HEK293T (cell line): ENCODE data around the gene CPE.

ENCODE experiments used
- CTCF ChIA-PET: fragments of 350-600 bp; formaldehyde crosslinking; extraction: SDS; loops from one replicate; lab custom pipeline; 2021; ENCODE audit warnings: antibody characterized with exemption, inconsistent platforms; lab: Yijun Ruan, JAX
- POLR2A ChIA-PET: fragments of 350-600 bp; formaldehyde crosslinking; extraction: SDS; loops from one replicate; lab custom pipeline; 2020; ENCODE audit warnings: antibody characterized with exemption, inconsistent platforms; lab: Yijun Ruan, JAX
- DNase-seq: peaks from one replicate; pipeline ENCODE4 v3.0.0; 2012; ENCODE audit warnings: mixed read lengths; ENCODE audit errors: extremely low spot score
- ARNT ChIP-seq: fragments of 450-650 bp; IDR thresholded peaks from 2 replicates; pipeline ENCODE4 v1.6.1; 2017; ENCODE audit warnings: mild to moderate bottlenecking
- BHLHE40 ChIP-seq: fragments of 450-650 bp; IDR thresholded peaks from 2 replicates; pipeline ENCODE4 v1.6.1; 2016; ENCODE audit warnings: mild to moderate bottlenecking, moderate library complexity, borderline replicate concordance
- CTBP1 ChIP-seq: fragments of 450-650 bp; IDR thresholded peaks from 2 replicates; pipeline ENCODE4 v1.6.1; 2016; ENCODE audit warnings: borderline replicate concordance
- ELF4 ChIP-seq: fragments of 450-650 bp; IDR thresholded peaks from 2 replicates; pipeline ENCODE4 v1.6.1; 2017; ENCODE audit warnings: antibody characterized with exemption
- FOXA1 ChIP-seq: fragments of 450-650 bp; IDR thresholded peaks from 2 replicates; pipeline ENCODE4 v1.6.1; 2016; ENCODE audit warnings: mild to moderate bottlenecking
- FOXK2 ChIP-seq: fragments of 450-650 bp; IDR thresholded peaks from 2 replicates; pipeline ENCODE4 v1.6.1; 2016; ENCODE audit warnings: mild to moderate bottlenecking
- FOXM1 ChIP-seq: fragments of 450-650 bp; IDR thresholded peaks from 2 replicates; pipeline ENCODE4 v1.6.1; 2017; ENCODE audit warnings: mild to moderate bottlenecking, borderline replicate concordance
- HDGF ChIP-seq: fragments of 450-650 bp; IDR thresholded peaks from 2 replicates; pipeline ENCODE4 v1.6.1; 2017; ENCODE audit warnings: antibody characterized with exemption, borderline replicate concordance
- L3MBTL2 ChIP-seq: fragments of 450-650 bp; conservative IDR thresholded peaks from 2 replicates; pipeline ENCODE4 v1.6.1; 2016; ENCODE audit warnings: mild to moderate bottlenecking
- LEF1 ChIP-seq: fragments of 450-650 bp; IDR thresholded peaks from 2 replicates; pipeline ENCODE4 v1.6.1; 2017; ENCODE audit warnings: mild to moderate bottlenecking, borderline replicate concordance
- NFRKB ChIP-seq: fragments of 450-650 bp; IDR thresholded peaks from 2 replicates; pipeline ENCODE4 v1.6.1; 2016; ENCODE audit warnings: mild to moderate bottlenecking, moderate library complexity
- PKNOX1 ChIP-seq: fragments of 450-650 bp; IDR thresholded peaks from 2 replicates; pipeline ENCODE4 v1.6.1; 2016
- SP1 ChIP-seq: fragments of 450-650 bp; IDR thresholded peaks from 2 replicates; pipeline ENCODE4 v1.6.1; 2017
- SUZ12 ChIP-seq: fragments of 450-650 bp; IDR thresholded peaks from 2 replicates; pipeline ENCODE4 v1.6.1; 2016; ENCODE audit warnings: mild to moderate bottlenecking
- TARDBP ChIP-seq: fragments of 450-650 bp; IDR thresholded peaks from 2 replicates; pipeline ENCODE4 v1.6.1; 2016
- ZNF384 ChIP-seq: fragments of 450-650 bp; IDR thresholded peaks from 2 replicates; pipeline ENCODE4 v1.6.1; 2016

The CPE gene

GRCh38 chr4:165367040-165367439, 11.8 kb upstream of the CPE start:
- DNase-seq = no peak
- TF ChIP-seq ZNF384 (no peak), TARDBP (no peak), BHLHE40 (no peak), FOXM1 (no peak), NFRKB (no peak), HDGF (no peak), PKNOX1 (no peak), LEF1 (no peak), ARNT (no peak), L3MBTL2 (no peak), CTBP1 (no peak), FOXA1 (no peak), ELF4 (no peak), SUZ12 (no peak), FOXK2 (no peak), SP1 (no peak)
- POLR2A ChIA-PET = interaction anchor here (0.6 kb wide), 1 partner anchor 12 kb away, joined by 3 read pairs; the partner anchor contains the start of gene CPE
- CTCF ChIA-PET = no interaction called here

DNA sequence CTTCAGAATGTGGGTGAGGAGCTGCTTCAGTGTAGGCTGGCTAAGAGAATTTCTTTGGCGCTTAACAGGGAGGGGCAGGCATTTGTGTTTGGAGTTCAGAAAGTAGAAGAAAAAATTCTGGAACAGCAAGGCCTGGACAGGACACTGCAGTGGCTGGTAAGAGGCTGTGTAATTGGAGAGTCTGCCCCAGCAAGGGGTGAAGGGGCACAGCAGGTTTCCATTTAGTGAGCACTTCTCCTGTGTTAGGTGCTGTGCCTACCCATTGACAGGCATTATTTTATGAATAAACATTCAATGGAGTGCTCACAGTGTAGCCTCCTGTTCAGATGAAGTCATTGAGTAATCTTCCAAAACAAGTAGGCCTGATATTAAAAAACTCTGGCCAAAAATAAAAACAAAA, 10.7 kb upstream of the CPE start:
- TF ChIP-seq L3MBTL2 = no peak
- no peak for TF ChIP-seq FOXM1
- TF ChIP-seq ZNF384 = no peak
- no peak for TF ChIP-seq NFRKB
- TF ChIP-seq SP1 = no peak
- TF ChIP-seq SUZ12 = no peak
- TF ChIP-seq ARNT = no peak
- TF ChIP-seq TARDBP = no peak
- no peak for TF ChIP-seq LEF1
- no peak for TF ChIP-seq HDGF
- no peak for TF ChIP-seq ELF4
- no peak for TF ChIP-seq CTBP1
- no peak for TF ChIP-seq PKNOX1
- TF ChIP-seq BHLHE40 = no peak
- no peak for TF ChIP-seq FOXA1
- TF ChIP-seq FOXK2 = no peak
- DNase-seq = peak; percentile 17
- ChIA-PET CTCF (no interaction called here), POLR2A (interaction anchor here (1.3 kb wide), 1 partner anchor 10 kb away, joined by 3 read pairs; the partner anchor contains the start of gene CPE)

GRCh38 chr4:165368567-165368966, 10.2 kb upstream of the CPE start:
- TF ChIP-seq FOXM1 (no peak), TARDBP (no peak), CTBP1 (no peak), PKNOX1 (no peak), SUZ12 (no peak), HDGF (no peak), NFRKB (no peak), FOXK2 (no peak), L3MBTL2 (no peak), ARNT (no peak), ZNF384 (no peak), BHLHE40 (no peak), FOXA1 (no peak), ELF4 (no peak), LEF1 (no peak), SP1 (no peak)
- CTCF ChIA-PET = interaction anchor here (1.0 kb wide), 1 partner anchor 10 kb away, joined by 3 read pairs; the partner anchor contains the start of gene CPE

GRCh38 chr4:165369522-165369921, 9.3 kb upstream of the CPE start:
- DNase-seq = no peak
- TF ChIP-seq L3MBTL2 (no peak), HDGF (no peak), ARNT (no peak), LEF1 (no peak), PKNOX1 (no peak), TARDBP (no peak), SUZ12 (no peak), BHLHE40 (no peak), FOXK2 (no peak), SP1 (no peak), CTBP1 (no peak), NFRKB (no peak), FOXA1 (no peak)
- POLR2A ChIA-PET = no interaction called here
- CTCF ChIA-PET = interaction anchor here (1.0 kb wide), 1 partner anchor 9 kb away, joined by 3 read pairs; the partner anchor contains the start of gene CPE

More at GRCh38 chr4:165368567-165368966, 10.2 kb upstream of the CPE start:
- POLR2A ChIA-PET = interaction anchor here (1.3 kb wide), 1 partner anchor 10 kb away, joined by 3 read pairs; the partner anchor contains the start of gene CPE
- no peak for DNase-seq

- CTCF ChIA-PET = no interaction called here
- POLR2A ChIA-PET = no interaction called here
- TF ChIP-seq HDGF = no peak
- no peak for DNase-seq
Measured at GRCh38 chr4:165370530-165370929, 8.3 kb upstream of the CPE start.
